PFSK-1 (cell line): ENCODE data around the gene GJD4.

Source experiments
- POLR2AphosphoS5 ChIP-seq: IDR thresholded peaks from 2 replicates; pipeline ENCODE4 v1.6.1; 2012; ENCODE audit warnings: low read depth, mild to moderate bottlenecking, control low read depth, low read length, moderate library complexity
- REST ChIP-seq, 2 experiments: IDR thresholded peaks; 2 replicates each; pipeline versions ENCODE4 v1.6.1 to v1.8.0; 2011 to 2012; ENCODE audit warnings: low read depth in 2 of 2, low read length in 2 of 2, control low read depth in 1 of 2, inconsistent platforms in 1 of 2, mild to moderate bottlenecking in 1 of 2, moderate library complexity in 1 of 2; ENCODE audit not compliant: insufficient read depth in 1 of 2
- SIN3A ChIP-seq: IDR thresholded peaks from 2 replicates; pipeline ENCODE4 v1.6.1; 2012; ENCODE audit warnings: mild to moderate bottlenecking, low read length, moderate library complexity, borderline replicate concordance; ENCODE audit not compliant: insufficient read depth
- TAF1 ChIP-seq: IDR thresholded peaks from 2 replicates; pipeline ENCODE4 v1.6.1; 2012; ENCODE audit warnings: low read length, control low read depth, borderline replicate concordance; ENCODE audit not compliant: insufficient read depth

- TF ChIP-seq REST (IDR thresholded peaks at IDR 0.05; ENCODE audit: insufficient read depth in 1 of 2, low read depth in 2 of 2, low read length in 2 of 2) (no peak), POLR2AphosphoS5 (no peak), TAF1 (no peak), SIN3A (no peak)
These were observed 43.4 kb upstream of the GJD4 start for GRCh38 chr10:35561715-35562114.
